ENCODE results near the gene CELA2B. TPM values are rescaled to one million over a fixed set of nuclear protein-coding genes. Genes with fewer than 3 reads are reported as not detected.

Gene CELA2B
- total and polyA plus RNA-seq, 9 donors, result 0.33 to 0.46 (median 0.36) TPM; not detected in 6

DNA sequence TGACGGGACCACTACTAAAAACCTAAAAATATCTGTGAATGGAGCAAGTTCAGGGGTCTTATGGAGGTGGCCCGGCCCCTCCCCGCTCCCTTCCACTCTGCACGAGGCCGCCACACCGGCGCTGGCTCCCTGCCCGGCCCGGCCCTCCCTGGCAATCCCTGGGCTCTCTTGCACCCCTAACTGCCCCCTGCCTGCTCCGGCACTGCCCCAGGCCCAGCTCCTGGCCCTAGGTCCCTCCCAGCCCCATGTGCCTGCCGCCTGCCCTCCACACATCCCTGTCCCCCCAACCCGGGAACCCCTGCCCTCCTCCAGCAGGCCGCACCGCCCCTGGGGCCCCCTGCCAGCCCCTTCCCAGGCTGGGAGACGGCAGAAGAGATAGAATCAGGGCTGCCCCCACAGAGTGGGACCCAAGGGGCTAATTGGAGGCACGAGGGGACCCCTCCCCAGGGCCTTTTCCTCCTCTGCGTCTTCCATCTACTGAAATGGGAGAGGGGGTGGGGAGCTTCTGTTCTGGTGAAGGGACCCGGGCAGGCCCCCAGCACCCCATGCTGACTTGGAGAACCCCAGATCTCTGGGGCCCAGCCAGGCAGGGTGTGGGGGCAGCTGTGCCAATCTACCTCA lies 47.0 kb upstream of the CELA2B start:
- H3K4me3 ChIP-seq, result no peak overlapping the region
- intact Hi-C loops (cut with DNase I), result loop anchor here in 3 of 4 donors (2.0 to 10.0 kb wide), 5 partner anchors 102 to 313 kb away; partner anchors contain the start of gene TMEM82 (in 1 of the 3)
- H3K27me3 ChIP-seq, result no peaks in the 10 kb centered on the region
- no peaks in the 10 kb centered on the region for H3K9me3 ChIP-seq
- no peak overlapping the region for H3K27ac ChIP-seq
- no peak for DNase-seq
- TF ChIP-seq EP300 (IDR thresholded peaks at IDR 0.05) (no peak), POLR2A (IDR thresholded peaks at IDR 0.05) (no peak)
- TF ChIP-seq, protein P1, sequence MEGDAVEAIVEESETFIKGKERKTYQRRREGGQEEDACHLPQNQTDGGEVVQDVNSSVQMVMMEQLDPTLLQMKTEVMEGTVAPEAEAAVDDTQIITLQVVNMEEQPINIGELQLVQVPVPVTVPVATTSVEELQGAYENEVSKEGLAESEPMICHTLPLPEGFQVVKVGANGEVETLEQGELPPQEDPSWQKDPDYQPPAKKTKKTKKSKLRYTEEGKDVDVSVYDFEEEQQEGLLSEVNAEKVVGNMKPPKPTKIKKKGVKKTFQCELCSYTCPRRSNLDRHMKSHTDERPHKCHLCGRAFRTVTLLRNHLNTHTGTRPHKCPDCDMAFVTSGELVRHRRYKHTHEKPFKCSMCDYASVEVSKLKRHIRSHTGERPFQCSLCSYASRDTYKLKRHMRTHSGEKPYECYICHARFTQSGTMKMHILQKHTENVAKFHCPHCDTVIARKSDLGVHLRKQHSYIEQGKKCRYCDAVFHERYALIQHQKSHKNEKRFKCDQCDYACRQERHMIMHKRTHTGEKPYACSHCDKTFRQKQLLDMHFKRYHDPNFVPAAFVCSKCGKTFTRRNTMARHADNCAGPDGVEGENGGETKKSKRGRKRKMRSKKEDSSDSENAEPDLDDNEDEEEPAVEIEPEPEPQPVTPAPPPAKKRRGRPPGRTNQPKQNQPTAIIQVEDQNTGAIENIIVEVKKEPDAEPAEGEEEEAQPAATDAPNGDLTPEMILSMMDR (IDR thresholded peaks at IDR 0.05), result no peak
- H3K4me1 ChIP-seq (ENCODE audit: insufficient read depth), result peaks cover 3% of the 10 kb centered on the region
- no peaks in the 10 kb centered on the region for H3K36me3 ChIP-seq
- WGBS, 3 donors, result 86 to 96% (median 89%) methylated on average over 16 to 18 of the region's 18 CpGs

DNA sequence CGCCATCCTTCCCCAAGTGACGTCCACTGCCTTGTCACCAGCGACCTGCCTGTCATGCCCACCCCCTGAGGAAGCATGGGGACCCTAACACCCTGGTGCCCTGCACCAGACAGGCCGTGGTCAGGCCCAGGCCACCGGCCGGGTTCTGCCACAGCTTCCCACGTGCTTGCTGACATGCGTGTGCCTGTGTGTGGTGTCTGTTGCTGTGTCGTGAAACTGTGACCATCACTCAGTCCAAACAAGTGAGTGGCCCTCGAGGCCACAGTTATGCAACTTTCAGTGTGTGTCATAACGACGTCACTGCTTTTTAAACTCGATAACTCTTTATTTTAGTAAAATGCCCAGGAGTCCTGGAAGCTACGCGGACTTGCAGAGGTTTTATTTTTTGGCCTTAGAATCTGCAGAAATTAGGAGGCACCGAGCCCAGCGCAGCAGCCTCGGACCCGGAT lies 46.2 kb upstream of the CELA2B start:
- WGBS, 3 donors, result 94 to 95% (median 94%) methylated on average over 19 of the region's 19 CpGs
- H3K27me3 ChIP-seq, result no peaks in the 10 kb centered on the region
- H3K4me3 ChIP-seq, result no peak overlapping the region
- H3K36me3 ChIP-seq, result no peaks in the 10 kb centered on the region
- peaks cover 3% of the 10 kb centered on the region for H3K4me1 ChIP-seq (ENCODE audit: insufficient read depth)
- DNase-seq, result no peak
- intact Hi-C loops (cut with DNase I), result loop anchor here (2.0 to 10.0 kb wide), 5 partner anchors 102 to 313 kb away; partner anchors contain the start of gene TMEM82 (in 1 of the 4)
- TF ChIP-seq EP300 (IDR thresholded peaks at IDR 0.05), result no peak
- TF ChIP-seq, protein P1 (IDR thresholded peaks at IDR 0.05), result no peak
- TF ChIP-seq POLR2A (IDR thresholded peaks at IDR 0.05), result no peak
- H3K27ac ChIP-seq, result no peak overlapping the region
- no peaks in the 10 kb centered on the region for H3K9me3 ChIP-seq

GRCh38 chr1:15430787-15431570 lies 44.9 kb upstream of the CELA2B start:
- 62 to 65% (median 63%) methylated on average over 19 of the region's 19 CpGs for WGBS, 3 donors
- TF ChIP-seq EP300 (IDR thresholded peaks at IDR 0.05), result no peak
- TF ChIP-seq POLR2A (IDR thresholded peaks at IDR 0.05), result no peak
- TF ChIP-seq, protein P1 (IDR thresholded peaks at IDR 0.05), result peak; percentile 86 to 94 (median 93)
- H3K4me3 ChIP-seq, result no peak overlapping the region
- no peaks in the 10 kb centered on the region for H3K36me3 ChIP-seq
- no peaks in the 10 kb centered on the region for H3K9me3 ChIP-seq
- H3K27ac ChIP-seq, result no peak overlapping the region
- DNase-seq, result peak; percentile 52 to 84 (median 80)
- H3K27me3 ChIP-seq, result no peaks in the 10 kb centered on the region
- intact Hi-C loops (cut with DNase I), result loop anchor here in 1 of 4 donors (2.0 kb wide), 1 partner anchor 106 kb away; no protein-coding TSS in a partner anchor
- H3K4me1 ChIP-seq (ENCODE audit: insufficient read depth), result peaks cover 3% of the 10 kb centered on the region

- H3K27ac ChIP-seq, result no peak overlapping the region
- H3K36me3 ChIP-seq, result no peaks in the 10 kb centered on the region
- DNase-seq, result no peak
- H3K4me3 ChIP-seq, result no peak overlapping the region
- WGBS, 3 donors, result 62 to 77% (median 72%) methylated on average over 4 of the region's 4 CpGs
- H3K4me1 ChIP-seq (ENCODE audit: insufficient read depth), result peaks cover 3% of the 10 kb centered on the region
- no peaks in the 10 kb centered on the region for H3K9me3 ChIP-seq
- intact Hi-C loops (cut with DNase I), result loop anchor here in 1 of 4 donors (2.0 kb wide), 1 partner anchor 107 kb away; no protein-coding TSS in a partner anchor
- TF ChIP-seq EP300 (IDR thresholded peaks at IDR 0.05), result no peak
- TF ChIP-seq POLR2A (IDR thresholded peaks at IDR 0.05), result no peak
- TF ChIP-seq, protein P1 (IDR thresholded peaks at IDR 0.05), result no peak
- H3K27me3 ChIP-seq, result no peaks in the 10 kb centered on the region
Observed at GRCh38 chr1:15431571-15431948, 44.3 kb upstream of the CELA2B start.
